NT2/D1 (cell line): ENCODE measurements around the gene ABLIM2.

Experiments used
- SUZ12 ChIP-seq: IDR thresholded peaks from 2 replicates; pipeline ENCODE4 v1.6.1; 2011; ENCODE audit not compliant: insufficient read length, insufficient read depth; ENCODE audit errors: extremely low read depth
- YY1 ChIP-seq: IDR thresholded peaks from 2 replicates; pipeline ENCODE4 v1.6.1; 2011; ENCODE audit not compliant: insufficient read length, insufficient read depth
- ZNF274 ChIP-seq: IDR thresholded peaks from 2 replicates; pipeline ENCODE4 v1.6.1; 2011; ENCODE audit warnings: mild to moderate bottlenecking, low read depth, low read length

GRCh38 chr4:8117278-8117682 is 41.3 kb downstream of the ABLIM2 start:
- no peak for TF ChIP-seq YY1
- no peak for TF ChIP-seq ZNF274
- no peak for TF ChIP-seq SUZ12
